Middle frontal gyrus (tissue), 1 donor: ENCODE data around the gene HOXC11.

Experiments
- DNase-seq: peaks from one replicate; pipeline ENCODE4 v3.0.0-alpha.2; 2015; ENCODE audit warnings: low spot score; ENCODE audit errors: extremely low spot score

Gene HOXC11

GRCh38 chr12:53942467-53942997, 30.4 kb upstream of the HOXC11 start:
- no peak for DNase-seq

- no peak for DNase-seq
Observed at GRCh38 chr12:53944209-53944608, 28.7 kb upstream of the HOXC11 start.

- no peak for DNase-seq
Observed at GRCh38 chr12:53944907-53945847, 27.7 kb upstream of the HOXC11 start.

- DNase-seq: no peak
Observed at GRCh38 chr12:53947743-53948142, 25.2 kb upstream of the HOXC11 start.

- DNase-seq: no peak
Observed at GRCh38 chr12:53948650-53949593, 24.0 kb upstream of the HOXC11 start.

DNA sequence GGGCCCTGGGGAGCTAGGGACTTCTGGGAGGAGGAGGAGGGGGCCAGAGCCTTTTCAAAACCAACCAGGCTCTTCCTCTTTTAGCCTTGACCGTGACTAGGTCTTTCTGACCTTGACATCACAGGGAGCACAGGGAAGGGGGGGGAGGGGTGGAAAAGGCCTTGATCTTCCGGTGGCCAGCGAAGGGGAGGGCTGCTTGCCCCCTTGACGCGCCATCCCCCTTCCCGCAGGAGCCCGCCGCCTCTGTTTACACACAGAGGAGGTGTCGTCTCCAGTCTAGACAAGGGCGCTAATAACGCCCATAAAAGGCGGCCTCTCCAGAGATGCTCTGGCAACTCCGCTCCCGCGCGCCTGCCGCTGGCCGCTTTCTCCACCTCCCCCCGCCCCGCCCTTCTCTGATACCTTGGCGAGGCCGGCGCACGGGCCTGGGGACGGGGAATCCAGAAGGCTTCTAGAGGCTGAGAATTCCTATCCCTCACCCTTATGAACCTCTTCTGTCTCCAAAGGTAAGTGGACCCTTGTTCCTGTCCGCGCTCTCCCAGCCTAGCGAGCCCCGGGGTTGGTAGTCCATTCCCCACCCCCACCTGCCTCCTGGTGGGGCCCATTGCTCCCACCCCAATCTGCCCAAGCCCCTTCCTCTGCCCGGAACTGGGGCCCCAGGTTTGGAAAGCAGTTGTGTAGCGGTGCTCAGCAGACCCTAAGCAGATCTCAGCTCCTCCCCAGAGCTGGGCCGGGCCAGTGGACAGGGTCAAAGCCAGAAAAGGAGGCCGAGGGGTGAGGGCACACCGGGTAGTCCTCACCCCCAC, 23.1 kb upstream of the HOXC11 start:
- no peak for DNase-seq

DNA sequence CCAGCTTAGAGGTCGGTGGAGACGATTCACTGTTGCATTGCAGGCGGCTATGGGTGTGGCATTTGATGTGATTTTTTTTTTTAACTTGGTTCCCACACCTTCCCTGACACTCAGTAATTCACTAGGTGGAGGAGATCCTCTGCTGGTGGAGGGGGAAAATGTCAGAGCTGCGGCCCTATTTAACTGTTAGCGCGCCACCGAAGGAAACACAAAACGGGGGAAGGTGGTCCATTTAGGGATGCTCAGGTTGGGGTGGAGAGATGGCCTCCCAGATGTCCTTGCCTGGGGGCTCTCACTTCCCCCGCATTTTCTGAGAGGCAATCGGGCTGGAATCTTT, 22.5 kb upstream of the HOXC11 start:
- DNase-seq: no peak

GRCh38 chr12:53950789-53951576, 21.9 kb upstream of the HOXC11 start:
- DNase-seq: no peak

- DNase-seq: no peak
Observed at GRCh38 chr12:53951577-53952334, 21.2 kb upstream of the HOXC11 start.

- no peak for DNase-seq
Observed at GRCh38 chr12:53952335-53952694, 20.6 kb upstream of the HOXC11 start.

DNA sequence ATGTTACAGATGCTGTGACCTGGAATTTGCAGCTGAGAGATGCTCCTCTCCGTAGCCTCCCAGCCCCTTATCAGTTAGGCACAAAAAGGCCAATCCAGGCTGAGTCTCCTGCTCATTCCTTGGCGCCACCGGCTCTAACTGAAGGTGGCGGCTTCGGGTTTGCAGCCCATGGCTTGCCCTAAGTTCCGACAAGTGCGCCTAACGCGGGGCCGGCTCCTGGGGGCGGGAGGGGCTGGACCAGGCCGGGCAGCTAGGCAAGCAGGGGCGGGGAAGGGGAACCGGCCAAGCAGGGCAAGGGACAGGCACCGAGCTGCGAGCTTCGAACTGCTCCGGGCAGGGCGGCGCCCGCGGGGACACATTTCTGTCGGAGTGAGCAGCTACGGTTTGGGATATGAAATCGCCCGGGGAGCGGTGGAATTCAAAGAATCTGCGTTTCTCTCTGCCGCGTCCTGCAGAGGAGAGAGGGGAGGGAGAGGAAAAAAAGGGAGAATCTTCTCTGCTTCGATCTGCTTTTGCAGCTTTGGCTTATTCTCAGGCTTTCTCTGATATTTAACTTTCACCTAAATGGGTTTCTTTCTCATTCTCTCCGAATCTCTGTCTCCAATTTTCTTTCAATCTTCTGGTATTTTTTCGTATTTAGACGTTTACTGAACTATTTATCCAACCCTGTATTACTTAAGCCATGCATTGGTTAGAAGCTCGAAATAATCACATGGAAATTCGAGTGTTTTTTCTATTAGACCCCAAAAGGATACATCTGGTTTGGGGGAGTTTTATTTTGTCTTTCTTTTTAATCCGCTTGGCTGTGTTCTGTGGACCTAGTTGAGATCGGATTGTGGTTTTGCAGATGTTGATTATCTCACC, 19.8 kb upstream of the HOXC11 start:
- DNase-seq: no peak

- DNase-seq: no peak
Observed at GRCh38 chr12:53953831-53954693, 18.9 kb upstream of the HOXC11 start.

DNA sequence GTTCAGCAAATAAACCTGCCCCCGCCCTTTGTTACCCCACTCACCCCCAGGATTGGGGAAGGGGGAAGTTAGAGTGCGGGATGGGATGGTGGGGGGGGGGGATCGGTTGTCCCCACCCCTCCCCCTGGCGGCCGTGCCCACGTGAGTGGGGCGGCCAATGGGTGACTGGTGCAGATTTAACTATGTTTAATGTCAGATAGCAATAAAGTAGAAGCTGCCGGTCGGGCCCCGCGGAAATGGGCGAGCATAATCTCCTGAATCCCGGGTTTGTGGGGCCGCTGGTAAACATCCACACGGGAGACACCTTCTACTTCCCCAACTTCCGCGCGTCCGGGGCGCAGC, 18.3 kb upstream of the HOXC11 start, which contains the start of gene HOXC12:
Gene HOXC12 (plus strand): TSS at position 210 of the 342 bp plus-strand sequence. CDS start 27 bp downstream, at position 237.
- no peak for DNase-seq

GRCh38 chr12:53955036-53955775, 17.7 kb upstream of the HOXC11 start:
- DNase-seq: no peak

DNA sequence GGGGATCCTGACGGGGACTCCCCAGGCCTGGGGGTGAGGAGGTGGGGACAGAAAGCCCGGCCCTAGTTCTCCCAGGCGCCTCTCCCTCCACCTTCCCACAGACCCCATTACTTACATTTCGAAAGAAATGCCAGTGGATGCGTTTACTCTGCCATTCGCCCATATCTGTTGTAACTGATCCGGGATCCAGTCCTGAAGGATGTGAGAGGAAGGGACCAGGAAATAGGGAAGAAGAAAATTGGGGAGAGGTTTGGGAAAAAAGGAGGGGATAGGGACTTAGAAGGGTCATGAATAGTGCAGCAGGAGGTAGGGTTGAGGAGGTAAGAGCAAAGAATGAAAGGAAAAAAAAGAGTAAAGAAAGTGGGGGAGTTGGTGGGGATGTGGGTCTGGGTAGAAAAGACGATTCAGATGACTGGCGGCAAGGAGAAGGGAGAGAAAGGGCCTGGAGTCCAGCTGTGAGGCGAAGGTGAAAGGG, 17.1 kb upstream of the HOXC11 start:
- DNase-seq: no peak

DNA sequence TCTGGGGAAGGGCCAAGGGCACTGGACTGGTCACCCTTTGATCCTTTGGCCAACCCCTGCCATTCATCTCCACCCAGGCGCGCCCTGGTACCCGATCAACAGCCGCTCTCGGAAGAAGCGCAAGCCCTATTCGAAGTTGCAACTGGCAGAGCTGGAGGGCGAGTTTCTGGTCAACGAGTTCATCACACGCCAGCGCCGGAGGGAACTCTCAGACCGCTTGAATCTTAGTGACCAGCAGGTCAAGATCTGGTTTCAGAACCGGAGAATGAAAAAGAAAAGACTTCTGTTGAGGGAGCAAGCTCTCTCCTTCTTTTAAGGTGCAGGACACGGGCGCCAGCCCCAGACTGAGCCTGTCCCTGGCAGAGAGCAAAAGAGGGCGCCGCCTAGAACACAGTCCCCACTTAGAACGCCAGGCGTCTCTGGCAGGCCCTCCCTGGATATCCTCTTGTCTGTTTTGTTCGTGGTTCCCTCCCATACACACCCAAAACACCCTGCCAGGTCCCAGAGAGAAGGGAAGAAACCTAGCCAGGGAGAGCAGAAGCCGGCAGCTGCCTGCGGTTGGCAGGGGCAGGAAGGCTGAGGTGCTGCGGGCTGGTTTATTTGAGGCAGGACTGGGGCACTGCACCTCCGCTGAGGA, 16.6 kb upstream of the HOXC11 start:
- DNase-seq: no peak
